Endothelial cell of umbilical vein (primary cell): ENCODE measurements around the gene SLC35B2.

Experiments used
- CTCF ChIP-seq, 2 donors: IDR thresholded peaks; 1 replicate in 1 of 2; 2 replicates in 1 of 2; pipeline ENCODE4 v1.5.1; 2011; ENCODE audit warnings: low read length in 2 of 2, mild to moderate bottlenecking in 2 of 2, moderate library complexity in 2 of 2, control low read depth in 1 of 2, inconsistent platforms in 1 of 2, low read depth in 1 of 2; ENCODE audit not compliant: insufficient read depth in 1 of 2; ENCODE audit errors: extremely low read depth in 1 of 2
- EZH2 ChIP-seq: IDR thresholded peaks from 2 replicates; pipeline ENCODE4 v1.6.1; 2012; ENCODE audit warnings: borderline replicate concordance, low read depth, mild to moderate bottlenecking, moderate library complexity, low read length, inconsistent platforms; ENCODE audit not compliant: severe bottlenecking
- GATA2 ChIP-seq: IDR thresholded peaks from 2 replicates; pipeline ENCODE4 v1.7.0; 2011; ENCODE audit warnings: low read depth, mild to moderate bottlenecking, moderate library complexity, mixed read lengths, low read length; ENCODE audit not compliant: insufficient read length, insufficient read depth
- JUN ChIP-seq: IDR thresholded peaks from 2 replicates; pipeline ENCODE4 v1.6.1; 2011; ENCODE audit warnings: borderline replicate concordance, low read depth; ENCODE audit not compliant: insufficient read length, insufficient read depth
- MAX ChIP-seq: IDR thresholded peaks from 2 replicates; pipeline ENCODE4 v1.6.1; 2011; ENCODE audit not compliant: insufficient read depth, insufficient read length
- POLR2A ChIP-seq: IDR thresholded peaks from 2 replicates; pipeline ENCODE4 v1.6.1; 2012; ENCODE audit warnings: low read depth, mild to moderate bottlenecking, control low read depth, low read length
- POLR2AphosphoS5 ChIP-seq: IDR thresholded peaks from 2 replicates; pipeline ENCODE4 v1.6.1; 2012; ENCODE audit warnings: low read depth, mild to moderate bottlenecking, control low read depth, low read length, moderate library complexity; ENCODE audit not compliant: insufficient read depth

GRCh38 chr6:44294832-44295791 lies 37.8 kb upstream of the SLC35B2 start:
- TF ChIP-seq POLR2AphosphoS5: no peak
- TF ChIP-seq CTCF (IDR thresholded peaks at IDR 0.05; ENCODE audit: extremely low read depth in 1 of 2, insufficient read depth in 1 of 2, low read depth in 1 of 2, low read length in 2 of 2): no peak
- TF ChIP-seq POLR2A: no peak
- no peak for TF ChIP-seq JUN
- no peak for TF ChIP-seq MAX
- TF ChIP-seq EZH2: no peak
- no peak for TF ChIP-seq GATA2
